ENCODE results near the gene LTBP3.

DNA sequence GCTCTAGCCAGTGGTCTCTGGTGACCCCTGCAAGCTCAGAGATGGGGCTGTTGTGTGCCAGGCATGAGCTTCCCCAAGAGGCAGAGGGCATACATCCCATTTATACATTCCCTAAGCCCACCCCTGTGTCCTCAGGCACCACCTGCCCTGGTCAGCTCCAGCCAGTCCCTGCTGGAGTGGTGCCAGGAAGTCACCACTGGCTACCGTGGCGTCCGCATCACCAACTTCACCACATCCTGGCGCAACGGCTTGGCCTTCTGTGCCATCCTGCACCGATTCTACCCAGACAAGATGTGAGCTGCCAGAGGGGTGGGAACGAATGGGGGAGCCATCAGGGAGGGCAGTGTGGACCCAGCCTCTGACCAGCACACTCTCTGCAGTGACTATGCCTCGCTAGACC, 25.9 kb upstream of the LTBP3 start:
- TF ChIP-seq, protein P1, sequence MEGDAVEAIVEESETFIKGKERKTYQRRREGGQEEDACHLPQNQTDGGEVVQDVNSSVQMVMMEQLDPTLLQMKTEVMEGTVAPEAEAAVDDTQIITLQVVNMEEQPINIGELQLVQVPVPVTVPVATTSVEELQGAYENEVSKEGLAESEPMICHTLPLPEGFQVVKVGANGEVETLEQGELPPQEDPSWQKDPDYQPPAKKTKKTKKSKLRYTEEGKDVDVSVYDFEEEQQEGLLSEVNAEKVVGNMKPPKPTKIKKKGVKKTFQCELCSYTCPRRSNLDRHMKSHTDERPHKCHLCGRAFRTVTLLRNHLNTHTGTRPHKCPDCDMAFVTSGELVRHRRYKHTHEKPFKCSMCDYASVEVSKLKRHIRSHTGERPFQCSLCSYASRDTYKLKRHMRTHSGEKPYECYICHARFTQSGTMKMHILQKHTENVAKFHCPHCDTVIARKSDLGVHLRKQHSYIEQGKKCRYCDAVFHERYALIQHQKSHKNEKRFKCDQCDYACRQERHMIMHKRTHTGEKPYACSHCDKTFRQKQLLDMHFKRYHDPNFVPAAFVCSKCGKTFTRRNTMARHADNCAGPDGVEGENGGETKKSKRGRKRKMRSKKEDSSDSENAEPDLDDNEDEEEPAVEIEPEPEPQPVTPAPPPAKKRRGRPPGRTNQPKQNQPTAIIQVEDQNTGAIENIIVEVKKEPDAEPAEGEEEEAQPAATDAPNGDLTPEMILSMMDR (conservative IDR thresholded peaks at IDR 0.05; ENCODE audit: low read length) = no peak
- TF ChIP-seq EZH2phosphoT487 (IDR thresholded peaks at IDR 0.05; ENCODE audit: borderline replicate concordance) = no peak
